Rectal smooth muscle tissue (tissue), 1 donor: Measurements from ENCODE around the gene PLPPR3.

ENCODE experiments used
- H3K27ac ChIP-seq: one replicate; pipeline ENCODE4 v1.7.0; 2013; ENCODE audit warnings: low read depth, low read length, inconsistent platforms
- H3K27me3 ChIP-seq: one replicate; pipeline ENCODE4 v1.7.0; 2013; ENCODE audit warnings: low read length; ENCODE audit not compliant: control insufficient read depth, insufficient read depth
- H3K36me3 ChIP-seq: one replicate; pipeline ENCODE4 v1.7.0; 2013; ENCODE audit warnings: low read length; ENCODE audit not compliant: control insufficient read depth, insufficient read depth
- H3K4me1 ChIP-seq: one replicate; pipeline ENCODE4 v1.7.0; 2013; ENCODE audit warnings: low read length; ENCODE audit not compliant: control insufficient read depth, insufficient read depth
- H3K4me3 ChIP-seq: one replicate; pipeline ENCODE4 v1.7.0; 2013; ENCODE audit warnings: low read length
- H3K9ac ChIP-seq: one replicate; pipeline ENCODE4 v1.7.0; 2013; ENCODE audit warnings: low read length

PLPPR3 gene

DNA sequence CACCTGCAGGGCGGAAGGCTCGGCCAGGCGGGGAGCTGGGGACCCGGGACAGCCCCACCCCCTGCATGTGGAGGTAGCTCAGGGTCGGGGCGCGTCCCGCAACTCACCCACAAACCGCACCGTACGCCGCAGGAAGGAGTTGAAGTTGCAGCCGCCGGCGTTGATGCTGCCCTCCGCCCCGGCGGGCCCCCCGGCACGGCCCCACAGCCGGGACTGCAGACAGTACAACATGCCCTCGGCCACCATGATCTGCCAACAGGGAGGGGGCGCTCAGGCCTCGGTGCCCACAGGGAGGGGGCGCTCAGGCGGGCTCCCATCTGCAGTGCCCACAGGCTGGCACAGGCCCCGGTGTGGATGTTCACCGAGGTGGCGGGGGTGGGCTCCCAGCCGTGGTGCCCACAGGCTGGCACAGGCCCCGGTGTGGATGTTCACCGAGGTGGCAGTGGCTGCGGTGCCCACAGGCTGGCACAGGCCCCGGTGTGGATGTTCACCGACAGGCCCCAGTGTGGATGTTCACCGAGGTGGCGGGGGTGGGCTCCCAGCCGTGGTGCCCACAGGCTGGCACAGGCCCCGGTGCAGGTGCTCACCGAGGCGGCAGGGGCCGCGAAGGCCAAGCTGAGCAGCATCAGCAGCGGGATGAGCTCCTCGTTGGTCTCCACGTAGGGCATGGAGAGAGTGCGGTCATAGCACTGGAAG is 6.5 kb downstream of the PLPPR3 start:
- Histone ChIP-seq H3K9ac (no peak overlapping the region), H3K4me1 (no peaks in the 10 kb centered on the region), H3K27ac (no peak overlapping the region), H3K4me3 (no peak overlapping the region), H3K36me3 (peaks cover 11% of the 10 kb centered on the region), H3K27me3 (no peaks in the 10 kb centered on the region)

- Histone ChIP-seq H3K9ac (no peak overlapping the region), H3K36me3 (peaks cover 16% of the 10 kb centered on the region), H3K27me3 (no peaks in the 10 kb centered on the region), H3K4me3 (no peak overlapping the region), H3K27ac (no peak overlapping the region), H3K4me1 (no peaks in the 10 kb centered on the region)
These were observed 7.3 kb downstream of the PLPPR3 start for GRCh38 chr19:814152-815078.

DNA sequence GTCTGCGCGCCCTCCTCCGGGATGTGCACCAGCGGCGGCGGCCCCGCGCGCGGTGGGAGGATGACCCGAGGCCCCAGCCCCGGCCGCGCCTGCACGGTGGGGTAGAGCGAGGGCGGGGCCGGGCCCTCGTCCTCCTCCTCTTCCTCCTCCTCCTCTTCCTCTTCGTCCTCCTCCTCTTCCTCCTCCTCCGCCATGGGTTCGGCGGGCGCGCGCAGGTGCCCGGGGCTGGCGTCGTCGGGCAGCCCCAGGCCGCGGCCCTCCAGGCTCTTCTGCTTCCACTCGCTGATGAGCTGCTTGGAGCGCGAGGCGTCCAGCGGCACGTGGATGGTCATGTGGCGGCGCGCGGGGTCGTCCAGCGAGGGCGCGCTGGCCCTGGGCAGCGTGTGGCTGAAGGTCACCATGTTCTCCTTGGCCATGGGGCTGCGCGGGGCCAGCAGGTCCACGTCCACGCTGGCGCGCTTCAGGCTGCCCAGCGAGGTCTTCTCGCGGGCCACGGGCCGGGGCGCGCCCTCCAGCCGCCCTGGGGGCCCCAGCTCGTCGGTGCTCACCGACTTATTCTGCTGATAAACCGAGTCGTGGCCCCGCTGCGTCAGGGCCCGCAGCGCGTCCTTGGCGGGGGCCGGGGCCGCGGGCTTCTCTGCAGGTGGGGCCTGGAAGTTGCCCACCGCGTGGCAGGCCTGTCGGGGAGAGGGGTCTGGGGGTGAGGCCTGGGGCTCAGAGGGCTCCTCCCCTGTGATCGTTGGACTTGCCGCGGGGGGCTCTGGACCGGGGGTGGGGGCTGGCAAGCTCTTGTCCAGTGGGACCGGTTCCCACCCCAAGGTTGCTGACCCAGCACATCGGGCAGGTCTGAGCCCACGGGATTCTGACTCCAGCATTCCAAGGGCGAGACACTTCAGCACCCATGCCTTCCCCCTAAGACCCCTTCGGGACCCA is 8.3 kb downstream of the PLPPR3 start:
- H3K36me3 ChIP-seq, result peaks cover 20% of the 10 kb centered on the region
- H3K4me3 ChIP-seq, result no peak overlapping the region
- no peaks in the 10 kb centered on the region for H3K27me3 ChIP-seq
- H3K4me1 ChIP-seq, result no peaks in the 10 kb centered on the region
- H3K27ac ChIP-seq, result no peak overlapping the region
- H3K9ac ChIP-seq, result no peak overlapping the region

GRCh38 chr19:812747-813218 is 9.0 kb downstream of the PLPPR3 start:
- no peaks in the 10 kb centered on the region for H3K4me1 ChIP-seq
- H3K27ac ChIP-seq, result no peak overlapping the region
- no peak overlapping the region for H3K9ac ChIP-seq
- H3K27me3 ChIP-seq, result no peaks in the 10 kb centered on the region
- no peak overlapping the region for H3K4me3 ChIP-seq
- peaks cover 24% of the 10 kb centered on the region for H3K36me3 ChIP-seq

DNA sequence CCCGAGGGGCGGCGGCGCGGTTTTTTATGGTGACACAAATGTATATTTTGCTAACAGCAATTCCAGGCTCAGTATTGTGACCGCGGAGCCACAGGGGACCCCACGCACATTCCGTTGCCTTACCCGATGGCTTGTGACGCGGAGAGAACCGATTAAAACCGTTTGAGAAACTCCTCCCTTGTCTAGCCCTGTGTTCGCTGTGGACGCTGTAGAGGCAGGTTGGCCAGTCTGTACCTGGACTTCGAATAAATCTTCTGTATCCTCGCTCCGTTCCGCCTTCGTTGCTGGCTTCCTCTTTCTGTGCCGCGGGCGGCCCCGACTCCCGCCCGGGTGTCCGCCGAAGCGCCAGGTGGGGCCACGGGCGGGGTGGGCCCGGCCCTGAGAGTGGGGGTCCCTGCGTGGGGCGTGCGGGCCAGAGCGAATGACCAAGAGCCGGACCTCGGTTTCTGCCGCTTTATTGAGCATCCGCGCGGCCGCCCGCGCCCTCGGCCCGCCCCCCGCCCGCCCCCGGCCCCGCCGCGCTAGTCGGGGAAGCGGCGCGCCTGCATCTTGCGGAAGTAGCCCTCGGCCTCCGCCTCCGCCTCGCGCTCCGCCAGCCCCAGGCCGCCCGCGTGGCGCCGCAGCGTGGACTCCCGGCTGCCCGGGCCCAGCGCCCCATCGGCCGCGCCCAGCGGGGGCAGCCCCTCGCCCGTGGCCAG is 9.6 kb downstream of the PLPPR3 start:
- Histone ChIP-seq H3K36me3 (peaks cover 27% of the 10 kb centered on the region), H3K9ac (no peak overlapping the region), H3K4me3 (no peak overlapping the region), H3K27me3 (no peaks in the 10 kb centered on the region), H3K4me1 (no peaks in the 10 kb centered on the region), H3K27ac (no peak overlapping the region)

DNA sequence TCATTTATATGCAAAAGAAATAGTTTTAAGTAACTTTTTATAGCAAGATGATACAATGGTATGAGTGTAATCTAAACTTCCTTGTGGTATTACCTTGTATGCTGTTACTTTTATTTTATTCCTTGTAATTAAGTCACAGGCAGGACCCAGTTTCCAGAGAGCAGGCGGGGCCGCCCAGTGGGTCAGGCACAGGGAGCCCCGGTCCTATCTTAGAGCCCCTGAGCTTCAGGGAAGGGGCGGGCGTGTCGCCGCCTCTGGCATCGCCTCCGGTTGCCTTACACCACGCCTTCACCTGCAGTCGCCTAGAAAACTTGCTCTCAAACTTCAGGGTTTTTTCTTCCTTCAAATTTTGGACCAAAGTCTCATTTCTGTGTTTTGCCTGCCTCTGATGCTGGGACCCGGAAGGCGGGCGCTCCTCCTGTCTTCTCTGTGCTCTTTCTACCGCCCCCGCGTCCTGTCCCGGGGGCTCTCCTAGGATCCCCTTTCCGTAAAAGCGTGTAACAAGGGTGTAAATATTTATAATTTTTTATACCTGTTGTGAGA is 10.2 kb downstream of the PLPPR3 start:
- Histone ChIP-seq H3K27ac (no peak overlapping the region), H3K9ac (no peak overlapping the region)

GRCh38 chr19:810883-811489 is 10.8 kb downstream of the PLPPR3 start:
- Histone ChIP-seq H3K36me3 (peaks cover 34% of the 10 kb centered on the region), H3K4me3 (no peak overlapping the region), H3K27ac (no peak overlapping the region), H3K4me1 (no peaks in the 10 kb centered on the region), H3K9ac (no peak overlapping the region), H3K27me3 (no peaks in the 10 kb centered on the region)

More for the DNA sequence above, 10.2 kb downstream of the PLPPR3 start:
- Histone ChIP-seq H3K4me1 (no peaks in the 10 kb centered on the region), H3K36me3 (peaks cover 31% of the 10 kb centered on the region), H3K4me3 (no peak overlapping the region), H3K27me3 (no peaks in the 10 kb centered on the region)

DNA sequence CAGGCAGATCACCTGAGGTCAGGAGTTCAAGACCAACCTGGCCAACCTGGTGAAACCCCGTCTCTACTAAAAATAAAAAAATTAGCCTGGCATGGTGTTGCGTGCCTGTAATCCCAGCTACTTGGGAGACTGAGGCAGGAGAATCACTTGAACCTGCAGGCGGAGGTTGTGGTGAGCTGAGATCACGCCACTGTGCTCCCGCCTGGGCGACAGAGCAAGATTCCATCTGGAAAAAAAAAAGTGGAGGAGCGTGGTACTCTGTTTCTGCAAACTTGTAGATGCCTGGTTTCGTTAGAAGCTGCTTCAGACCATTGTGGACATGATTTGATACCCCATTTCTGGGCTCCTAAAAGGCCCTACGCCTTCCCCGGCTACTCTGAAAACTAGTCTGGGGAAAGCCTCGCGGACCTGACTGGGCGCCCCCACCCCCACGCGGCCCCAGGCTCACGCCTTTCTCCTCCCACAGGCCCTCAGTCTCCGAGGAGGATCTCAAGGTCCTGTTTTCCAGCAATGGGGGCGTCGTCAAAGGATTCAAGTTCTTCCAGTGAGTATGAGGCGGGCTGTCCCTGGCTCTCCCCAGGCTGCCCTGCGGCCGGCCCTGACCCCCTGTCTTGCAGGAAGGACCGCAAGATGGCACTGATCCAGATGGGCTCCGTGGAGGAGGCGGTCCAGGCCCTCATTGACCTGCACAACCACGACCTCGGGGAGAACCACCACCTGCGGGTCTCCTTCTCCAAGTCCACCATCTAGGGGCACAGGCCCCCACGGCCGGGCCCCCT is 11.5 kb downstream of the PLPPR3 start:
- Histone ChIP-seq H3K9ac (no peak overlapping the region), H3K36me3 (peaks cover 41% of the 10 kb centered on the region), H3K27me3 (no peaks in the 10 kb centered on the region), H3K4me1 (no peaks in the 10 kb centered on the region), H3K27ac (no peak overlapping the region), H3K4me3 (no peak overlapping the region)

- H3K9ac ChIP-seq, result no peak overlapping the region
- peaks cover 58% of the 10 kb centered on the region for H3K36me3 ChIP-seq
- no peaks in the 10 kb centered on the region for H3K27me3 ChIP-seq
- H3K4me3 ChIP-seq, result no peak overlapping the region
- no peak overlapping the region for H3K27ac ChIP-seq
- no peaks in the 10 kb centered on the region for H3K4me1 ChIP-seq
These were observed 13.4 kb downstream of the PLPPR3 start for GRCh38 chr19:808423-808775.

GRCh38 chr19:807627-808422 is 13.9 kb downstream of the PLPPR3 start:
- Histone ChIP-seq H3K4me1 (peaks cover 3% of the 10 kb centered on the region), H3K9ac (no peak overlapping the region), H3K27ac (no peak overlapping the region), H3K36me3 (peaks cover 58% of the 10 kb centered on the region), H3K4me3 (no peak overlapping the region), H3K27me3 (no peaks in the 10 kb centered on the region)
